Neural cell (in vitro differentiated cells): ENCODE results near the gene MALAT1. TPM values are rescaled to one million over a fixed set of nuclear protein-coding genes. Genes with fewer than 3 reads are reported as not detected.

Source experiments
- H2AFZ ChIP-seq: fragments of 200-600, 300-800 bp; sonication (generic), shearing (Covaris generic); 2 replicates; pipeline ENCODE4 v1.6.0; 2014; ENCODE audit warnings: low read depth, mild to moderate bottlenecking, antibody characterized with exemption, low read length, moderate library complexity
- H3F3A ChIP-seq: fragments of 200-600 bp; shearing (Covaris generic); 2 replicates; pipeline ENCODE4 v1.6.1; 2016; ENCODE audit warnings: mild to moderate bottlenecking, moderate library complexity, mixed read lengths, antibody characterized with exemption, low read length; ENCODE audit not compliant: insufficient read depth, poor library complexity, severe bottlenecking
- H3K27ac ChIP-seq: fragments of 200-600, 300-800 bp; sonication (generic), shearing (Covaris generic); 2 replicates; pipeline ENCODE4 v1.5.1; 2014; ENCODE audit warnings: mild to moderate bottlenecking, low read length, moderate library complexity
- H3K27me3 ChIP-seq: fragments of 300-800, 200-600 bp; sonication (generic), shearing (Covaris generic); 2 replicates; pipeline ENCODE4 v1.6.0; 2014; ENCODE audit warnings: mild to moderate bottlenecking, low read depth, low read length, moderate library complexity; ENCODE audit not compliant: insufficient read depth
- H3K36me3 ChIP-seq: fragments of 300-800, 200-600 bp; sonication (generic), shearing (Covaris generic); 2 replicates; pipeline ENCODE4 v1.5.1; 2014; ENCODE audit warnings: mild to moderate bottlenecking, antibody characterized with exemption, low read length, moderate library complexity; ENCODE audit not compliant: insufficient read depth
- H3K4me2 ChIP-seq: fragments of 300-800, 200-600 bp; sonication (generic), shearing (Covaris generic); 2 replicates; pipeline ENCODE4 v1.6.0; 2014; ENCODE audit warnings: mild to moderate bottlenecking, low read length
- H3K4me3 ChIP-seq: fragments of 300-800, 200-600 bp; sonication (generic), shearing (Covaris generic); 2 replicates; pipeline ENCODE4 v1.5.1; 2014; ENCODE audit warnings: mild to moderate bottlenecking, low read length, moderate library complexity
- H3K79me2 ChIP-seq: fragments of 200-600 bp; shearing (Covaris generic); replicated peaks from 2 replicates; pipeline ENCODE4 v1.6.0; 2014; ENCODE audit warnings: mild to moderate bottlenecking, low read length, moderate library complexity; ENCODE audit not compliant: insufficient read depth
- H3K9ac ChIP-seq: fragments of 300-800, 200-600 bp; sonication (generic), shearing (Covaris generic); 2 replicates; pipeline ENCODE4 v1.6.1; 2016; ENCODE audit warnings: mild to moderate bottlenecking, low read length, mixed read lengths
- H3K9me2 ChIP-seq: fragments of 200-600 bp; shearing (Covaris generic); 2 replicates; pipeline ENCODE4 v1.6.1; 2016; ENCODE audit warnings: mild to moderate bottlenecking, low read length, mixed read lengths; ENCODE audit not compliant: insufficient read depth
- H3K9me3 ChIP-seq: fragments of 200-600, 300-800 bp; sonication (generic), shearing (Covaris generic); 2 replicates; pipeline ENCODE4 v1.6.1; 2016; ENCODE audit warnings: mild to moderate bottlenecking, mixed run types, low read length, moderate library complexity, mixed read lengths
- H4K20me1 ChIP-seq: fragments of 200-600 bp; shearing (Covaris generic); 2 replicates; pipeline ENCODE4 v1.6.1; 2016; ENCODE audit warnings: mild to moderate bottlenecking, mixed run types; ENCODE audit not compliant: insufficient read depth
- EP300 ChIP-seq: fragments of 450-650 bp; conservative IDR thresholded peaks from 2 replicates; pipeline ENCODE4 v1.6.1; 2014; ENCODE audit warnings: antibody characterized with exemption, mild to moderate bottlenecking, moderate library complexity; ENCODE audit not compliant: poor library complexity, severe bottlenecking
- EZH2 ChIP-seq: fragments of 200-600, 300-800 bp; shearing (Covaris generic), sonication (generic); IDR thresholded peaks from 2 replicates; pipeline ENCODE4 v1.6.1; 2014; ENCODE audit warnings: antibody characterized with exemption, low read length, borderline replicate concordance, mild to moderate bottlenecking; ENCODE audit not compliant: insufficient read depth, poor library complexity, severe bottlenecking
- MXI1 ChIP-seq: fragments of 450-650 bp; conservative IDR thresholded peaks from 2 replicates; pipeline ENCODE4 v1.6.1; 2014; ENCODE audit warnings: antibody characterized with exemption, mild to moderate bottlenecking; ENCODE audit not compliant: poor library complexity, severe bottlenecking
- POLR2AphosphoS5 ChIP-seq: IDR thresholded peaks from 2 replicates; pipeline ENCODE4 v1.6.1; 2012
- RAD21 ChIP-seq: fragments of 450-650 bp; conservative IDR thresholded peaks from 2 replicates; pipeline ENCODE4 v1.6.1; 2014; ENCODE audit warnings: antibody characterized with exemption, mild to moderate bottlenecking, moderate library complexity
- SMC3 ChIP-seq: fragments of 450-650 bp; conservative IDR thresholded peaks from 2 replicates; pipeline ENCODE4 v1.6.1; 2014; ENCODE audit warnings: antibody characterized with exemption, mild to moderate bottlenecking, moderate library complexity; ENCODE audit not compliant: poor library complexity
- TAF1 ChIP-seq: IDR thresholded peaks from 2 replicates; pipeline ENCODE4 v1.6.1; 2012; ENCODE audit warnings: low read depth
- polyA plus RNA-seq: library from polyadenylated mRNA; depleted of rRNA; stranded (reverse); fragments of >200 nt; gene quantifications from 2 replicates; pipeline ENCODE4 v1.2.3, GENCODE V29; 2014
- TF ChIP-seq, protein P1 (sequence below): IDR thresholded peaks from 2 replicates; pipeline ENCODE4 v1.6.1; 2012; ENCODE audit warnings: borderline replicate concordance
- TF ChIP-seq, protein P2 (sequence below): fragments of 450-650 bp; IDR thresholded peaks from 2 replicates; pipeline ENCODE4 v1.5.1; 2014; ENCODE audit warnings: antibody characterized with exemption, mild to moderate bottlenecking, moderate library complexity; ENCODE audit not compliant: poor library complexity, severe bottlenecking

MALAT1 gene
- polyA plus RNA-seq, 1 donor from 2014 or later: 1,383 TPM

DNA sequence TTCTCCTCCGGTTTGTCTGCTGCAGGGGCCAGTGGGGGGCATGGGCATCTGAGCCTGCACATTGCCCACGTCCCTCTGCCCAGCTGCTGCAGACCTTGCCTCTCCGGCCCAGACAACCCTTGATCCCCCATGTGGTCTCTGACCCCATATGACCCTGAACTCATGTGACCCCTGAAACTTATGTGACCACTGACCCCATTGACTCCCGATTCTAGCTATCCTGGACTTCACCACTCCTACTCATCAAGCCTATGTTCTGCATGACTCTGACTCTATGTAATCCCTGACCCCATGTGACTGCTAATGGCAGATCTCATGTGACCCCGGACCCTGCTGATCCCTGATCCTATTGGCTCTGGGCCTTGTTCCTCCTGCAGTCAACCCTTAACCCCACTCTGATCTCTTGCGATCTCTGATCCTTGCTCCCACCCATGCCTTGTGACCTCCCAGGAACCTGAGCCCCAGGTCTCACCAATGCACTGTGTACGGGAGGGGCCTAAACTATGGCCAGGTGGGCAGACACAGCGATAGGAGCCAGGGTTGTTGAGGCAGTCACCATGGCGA lies 53.6 kb downstream of the MALAT1 start:
- no peaks in the 10 kb centered on the region for H4K20me1 ChIP-seq
- no peaks in the 10 kb centered on the region for H3K36me3 ChIP-seq
- H3K9ac ChIP-seq: no peak overlapping the region
- H3K4me2 ChIP-seq: no peak overlapping the region
- H3K79me2 ChIP-seq: no peaks in the 10 kb centered on the region
- H3K27me3 ChIP-seq: peaks cover 7% of the 10 kb centered on the region
- no peak overlapping the region for H2AFZ ChIP-seq
- no peaks in the 10 kb centered on the region for H3F3A ChIP-seq
- H3K27ac ChIP-seq: no peak overlapping the region
- H3K4me3 ChIP-seq: no peak overlapping the region
- no peaks in the 10 kb centered on the region for H3K9me3 ChIP-seq
- TF ChIP-seq SMC3 (no peak), TAF1 (no peak)
- TF ChIP-seq, protein P1, sequence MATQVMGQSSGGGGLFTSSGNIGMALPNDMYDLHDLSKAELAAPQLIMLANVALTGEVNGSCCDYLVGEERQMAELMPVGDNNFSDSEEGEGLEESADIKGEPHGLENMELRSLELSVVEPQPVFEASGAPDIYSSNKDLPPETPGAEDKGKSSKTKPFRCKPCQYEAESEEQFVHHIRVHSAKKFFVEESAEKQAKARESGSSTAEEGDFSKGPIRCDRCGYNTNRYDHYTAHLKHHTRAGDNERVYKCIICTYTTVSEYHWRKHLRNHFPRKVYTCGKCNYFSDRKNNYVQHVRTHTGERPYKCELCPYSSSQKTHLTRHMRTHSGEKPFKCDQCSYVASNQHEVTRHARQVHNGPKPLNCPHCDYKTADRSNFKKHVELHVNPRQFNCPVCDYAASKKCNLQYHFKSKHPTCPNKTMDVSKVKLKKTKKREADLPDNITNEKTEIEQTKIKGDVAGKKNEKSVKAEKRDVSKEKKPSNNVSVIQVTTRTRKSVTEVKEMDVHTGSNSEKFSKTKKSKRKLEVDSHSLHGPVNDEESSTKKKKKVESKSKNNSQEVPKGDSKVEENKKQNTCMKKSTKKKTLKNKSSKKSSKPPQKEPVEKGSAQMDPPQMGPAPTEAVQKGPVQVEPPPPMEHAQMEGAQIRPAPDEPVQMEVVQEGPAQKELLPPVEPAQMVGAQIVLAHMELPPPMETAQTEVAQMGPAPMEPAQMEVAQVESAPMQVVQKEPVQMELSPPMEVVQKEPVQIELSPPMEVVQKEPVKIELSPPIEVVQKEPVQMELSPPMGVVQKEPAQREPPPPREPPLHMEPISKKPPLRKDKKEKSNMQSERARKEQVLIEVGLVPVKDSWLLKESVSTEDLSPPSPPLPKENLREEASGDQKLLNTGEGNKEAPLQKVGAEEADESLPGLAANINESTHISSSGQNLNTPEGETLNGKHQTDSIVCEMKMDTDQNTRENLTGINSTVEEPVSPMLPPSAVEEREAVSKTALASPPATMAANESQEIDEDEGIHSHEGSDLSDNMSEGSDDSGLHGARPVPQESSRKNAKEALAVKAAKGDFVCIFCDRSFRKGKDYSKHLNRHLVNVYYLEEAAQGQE: no peak
- H3K9me2 ChIP-seq: no peaks in the 10 kb centered on the region

DNA sequence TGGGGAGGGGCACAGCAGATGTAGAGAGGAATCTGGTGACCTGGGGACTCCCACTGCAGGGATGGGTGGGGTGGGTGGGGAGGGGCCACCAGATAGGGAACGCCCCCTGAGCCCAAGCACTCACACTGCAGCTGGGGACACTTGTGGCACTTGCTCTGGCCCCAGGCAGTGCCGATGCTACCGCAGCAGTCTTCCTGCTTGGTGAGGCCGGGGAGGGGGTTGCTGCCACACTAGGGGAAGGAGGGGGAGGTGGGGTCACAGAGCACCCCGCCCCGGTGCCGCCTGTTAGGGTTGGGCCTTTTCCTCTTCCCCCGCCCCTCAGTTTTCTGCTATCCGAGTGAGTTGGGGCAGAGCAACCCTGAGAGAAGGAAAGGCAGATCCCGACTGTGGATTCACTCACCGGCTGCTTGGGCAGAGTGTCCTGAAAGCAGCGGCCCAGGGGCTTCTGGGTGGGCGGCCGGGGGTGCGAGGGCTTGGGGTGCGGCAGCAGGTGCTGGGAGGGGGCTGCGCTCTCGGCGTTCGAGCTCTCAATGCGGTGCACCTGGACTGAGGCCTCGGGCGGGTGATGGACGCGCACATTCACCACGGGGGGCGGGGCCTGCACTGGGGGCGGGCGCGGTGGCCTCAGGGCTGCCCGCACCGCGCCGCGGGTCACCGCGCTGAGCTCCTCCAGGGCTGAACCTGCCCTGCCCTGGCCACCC lies 54.6 kb downstream of the MALAT1 start:
- no peaks in the 10 kb centered on the region for H3K36me3 ChIP-seq
- no peak overlapping the region for H2AFZ ChIP-seq
- no peak overlapping the region for H3K27ac ChIP-seq
- no peaks in the 10 kb centered on the region for H4K20me1 ChIP-seq
- H3K9me3 ChIP-seq: no peaks in the 10 kb centered on the region
- H3K79me2 ChIP-seq: no peaks in the 10 kb centered on the region
- no peak overlapping the region for H3K4me3 ChIP-seq
- H3K9me2 ChIP-seq: no peaks in the 10 kb centered on the region
- no peaks in the 10 kb centered on the region for H3F3A ChIP-seq
- H3K4me2 ChIP-seq: no peak overlapping the region
- H3K27me3 ChIP-seq: no peaks in the 10 kb centered on the region
- H3K9ac ChIP-seq: no peak overlapping the region
- TF ChIP-seq EZH2: no peak
- TF ChIP-seq, protein P2, sequence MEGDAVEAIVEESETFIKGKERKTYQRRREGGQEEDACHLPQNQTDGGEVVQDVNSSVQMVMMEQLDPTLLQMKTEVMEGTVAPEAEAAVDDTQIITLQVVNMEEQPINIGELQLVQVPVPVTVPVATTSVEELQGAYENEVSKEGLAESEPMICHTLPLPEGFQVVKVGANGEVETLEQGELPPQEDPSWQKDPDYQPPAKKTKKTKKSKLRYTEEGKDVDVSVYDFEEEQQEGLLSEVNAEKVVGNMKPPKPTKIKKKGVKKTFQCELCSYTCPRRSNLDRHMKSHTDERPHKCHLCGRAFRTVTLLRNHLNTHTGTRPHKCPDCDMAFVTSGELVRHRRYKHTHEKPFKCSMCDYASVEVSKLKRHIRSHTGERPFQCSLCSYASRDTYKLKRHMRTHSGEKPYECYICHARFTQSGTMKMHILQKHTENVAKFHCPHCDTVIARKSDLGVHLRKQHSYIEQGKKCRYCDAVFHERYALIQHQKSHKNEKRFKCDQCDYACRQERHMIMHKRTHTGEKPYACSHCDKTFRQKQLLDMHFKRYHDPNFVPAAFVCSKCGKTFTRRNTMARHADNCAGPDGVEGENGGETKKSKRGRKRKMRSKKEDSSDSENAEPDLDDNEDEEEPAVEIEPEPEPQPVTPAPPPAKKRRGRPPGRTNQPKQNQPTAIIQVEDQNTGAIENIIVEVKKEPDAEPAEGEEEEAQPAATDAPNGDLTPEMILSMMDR: no peak
- no peak for TF ChIP-seq EP300
- no peak for TF ChIP-seq POLR2AphosphoS5
- TF ChIP-seq RAD21: no peak
- TF ChIP-seq, protein P1: no peak
- no peak for TF ChIP-seq MXI1
- no peak for TF ChIP-seq SMC3
- TF ChIP-seq TAF1: no peak
